HG03378 (cell line): ENCODE measurements around the gene NKAIN2.
A peak's percentile ranks its signal among the peaks of the same experiment; 100 is the strongest.
"Not testable (repeated sequence)": the region's sequence is repeated elsewhere in the genome, so short reads cannot be mapped to it uniquely, and the experiment has no call there.

Experiments
- ATAC-seq: cut with Tn5 transposase; IDR thresholded peaks from one replicate; pipeline ENCODE4 v1.9.1; 2021; ENCODE audit warnings: mild to moderate bottlenecking, moderate library complexity; ENCODE audit not compliant: unreplicated experiment

Gene NKAIN2

DNA sequence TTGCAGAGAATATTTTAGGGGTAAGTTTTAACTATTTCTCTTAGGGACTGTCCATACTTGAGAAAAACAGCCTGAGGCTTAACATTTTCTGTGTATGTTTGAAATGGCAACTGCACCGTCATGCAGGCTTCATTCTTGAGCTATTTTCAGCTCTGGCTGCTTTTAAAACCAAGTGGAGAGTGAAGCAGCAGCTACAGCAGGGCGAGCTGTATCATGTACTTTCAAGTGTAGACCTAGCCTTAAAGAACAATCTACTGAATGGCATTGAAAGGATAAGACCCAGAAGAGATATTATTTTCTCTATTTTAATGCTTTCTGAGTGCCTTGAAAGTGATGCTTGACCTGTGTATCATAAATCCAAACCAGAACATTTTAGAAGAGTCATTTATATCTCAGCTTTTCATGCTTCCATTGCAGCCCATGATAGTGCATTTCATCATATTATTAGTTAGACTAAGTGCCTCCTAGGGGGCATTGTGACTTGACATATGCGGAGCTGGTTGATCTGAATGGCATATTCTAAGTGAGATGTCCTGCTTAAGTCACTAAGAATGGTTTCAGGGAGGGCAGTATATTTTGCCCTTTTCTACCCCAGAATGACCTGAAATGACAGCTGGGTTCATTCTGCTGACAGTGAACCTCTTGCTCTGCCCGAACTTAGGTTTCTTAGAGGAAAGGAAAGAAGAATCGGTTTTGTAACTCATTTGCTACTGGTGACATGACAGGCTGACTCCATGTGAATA lies 85.3 kb downstream of the NKAIN2 start:
- ATAC-seq, result no peak

DNA sequence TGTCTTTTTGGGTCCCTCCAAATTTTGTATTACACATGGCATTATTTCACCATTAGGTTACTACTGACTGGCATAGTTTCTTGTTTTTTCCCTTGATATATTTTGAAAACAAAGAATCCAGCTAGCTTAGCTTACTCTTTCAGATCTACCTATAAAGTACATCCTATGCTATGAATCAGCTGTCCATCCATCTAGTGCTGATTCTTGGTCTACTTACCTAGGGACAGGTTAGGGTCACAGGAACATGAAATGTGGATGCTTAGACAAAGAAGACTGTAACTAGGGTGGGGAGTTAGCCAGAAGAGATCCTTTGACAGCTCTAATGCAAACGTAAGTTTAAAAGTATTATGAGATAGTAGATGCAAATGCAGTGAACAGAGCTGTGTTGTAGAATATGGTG lies 91.7 kb downstream of the NKAIN2 start:
- ATAC-seq, result no peak

DNA sequence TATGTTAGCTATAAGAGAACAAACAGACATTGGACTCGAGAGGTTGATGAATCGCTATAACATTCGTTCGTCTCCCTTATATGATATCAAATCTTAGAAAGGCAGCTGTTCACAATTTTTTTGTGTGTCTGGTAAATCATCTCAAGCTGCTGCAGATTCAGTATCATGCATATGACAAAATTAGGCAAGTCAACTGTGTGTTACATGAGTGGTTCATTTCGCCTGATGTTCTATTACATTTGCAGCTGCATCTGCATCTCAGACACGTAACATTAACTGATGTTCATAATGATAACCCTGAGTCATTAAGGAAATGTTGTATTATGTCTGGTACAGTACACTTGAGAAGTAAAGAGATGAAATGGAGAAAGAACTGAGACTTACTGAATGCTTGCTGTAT lies 92.1 kb downstream of the NKAIN2 start:
- no peak for ATAC-seq

DNA sequence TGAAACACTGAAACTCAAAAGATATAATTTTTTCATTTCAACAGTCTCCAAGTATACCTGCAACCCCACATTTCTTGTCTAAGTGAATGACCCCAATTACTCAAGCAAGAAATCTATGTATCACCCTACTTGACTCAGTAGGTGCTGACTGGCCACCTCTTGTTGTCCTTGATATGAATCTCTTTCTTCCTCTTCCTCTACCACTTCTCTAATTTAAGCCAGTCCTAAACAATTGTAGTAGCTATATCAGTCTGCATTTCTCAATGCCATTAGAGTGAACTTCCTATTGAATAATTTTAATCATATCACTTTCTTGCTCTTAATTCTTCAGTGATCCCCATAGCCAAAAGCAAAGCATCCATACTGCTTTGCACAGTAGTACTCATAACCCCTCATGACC lies 93.2 kb downstream of the NKAIN2 start:
- no peak for ATAC-seq

DNA sequence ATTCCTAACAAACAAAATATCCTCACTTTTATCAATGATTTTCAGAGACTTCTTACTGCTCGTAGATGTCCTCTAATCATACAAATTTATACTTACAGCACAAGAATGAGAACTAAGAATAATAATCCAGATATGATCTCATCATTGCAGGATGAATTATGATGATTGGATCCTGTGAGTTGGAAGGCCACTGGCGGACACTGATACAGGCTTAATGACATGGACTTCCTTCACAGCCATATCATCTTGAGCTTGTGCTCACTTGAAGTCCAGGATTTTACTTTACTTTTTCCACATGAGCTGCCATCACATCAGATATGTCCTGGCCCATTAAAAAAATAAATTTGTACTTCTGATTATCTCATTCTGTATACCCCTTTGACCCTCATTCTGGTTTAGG lies 94.3 kb downstream of the NKAIN2 start:
- no peak for ATAC-seq

DNA sequence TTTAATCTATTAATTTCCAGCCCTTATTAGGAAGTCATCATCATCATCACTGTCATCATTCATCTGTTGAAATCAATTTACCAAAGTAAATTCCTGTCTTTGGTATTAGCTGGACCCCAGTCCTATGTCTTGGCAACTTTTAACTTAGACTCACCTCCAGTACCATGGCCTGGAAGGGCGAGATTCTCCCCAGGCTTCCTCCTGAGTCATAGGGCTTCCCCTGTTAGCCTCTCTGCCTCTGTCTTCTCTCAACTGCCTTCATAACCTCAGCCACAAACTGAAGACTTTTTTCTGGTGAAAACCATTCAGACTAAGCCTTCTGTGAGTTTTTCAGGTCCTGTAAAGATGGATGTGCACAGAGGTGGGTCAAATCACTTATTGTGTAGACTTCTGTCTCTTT lies 95.0 kb downstream of the NKAIN2 start:
- no peak for ATAC-seq

DNA sequence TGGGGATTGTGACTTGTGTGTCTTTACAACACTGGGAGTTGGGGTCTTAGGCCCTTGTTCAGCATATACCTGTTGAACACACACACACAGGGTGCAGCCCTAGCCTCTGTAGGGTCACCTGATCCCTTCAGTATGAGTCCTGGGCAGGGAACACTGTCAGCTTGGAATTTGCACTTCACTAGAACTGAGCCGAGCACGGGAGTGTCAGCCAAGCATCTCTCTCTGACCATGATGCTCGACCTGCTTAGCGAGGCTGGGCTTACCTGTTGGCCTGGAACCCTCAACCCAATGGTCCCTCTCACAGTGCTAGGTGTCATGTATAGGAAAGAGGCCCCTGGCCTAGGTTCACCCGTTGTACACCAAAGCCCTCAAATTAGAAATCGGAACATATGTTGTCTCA lies 96.1 kb downstream of the NKAIN2 start:
- ATAC-seq, result no peak

DNA sequence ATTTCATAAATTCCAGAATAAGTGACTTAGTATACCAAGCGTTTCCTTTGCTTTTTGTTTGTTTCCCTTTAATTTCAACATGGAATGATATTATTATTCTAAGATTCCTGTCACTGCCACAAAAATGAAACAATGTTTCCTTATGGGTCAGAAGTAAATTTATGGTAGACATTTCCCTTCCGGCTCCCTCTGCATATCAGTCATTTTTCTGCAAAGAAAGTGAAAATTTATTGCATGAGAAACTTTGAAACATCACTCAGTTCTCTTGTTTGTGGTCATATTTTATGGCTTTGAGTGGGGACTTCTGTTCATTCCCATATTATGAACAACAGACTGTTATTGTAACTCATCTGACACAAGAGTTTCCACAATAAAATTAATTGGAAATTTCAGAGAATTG lies 97.8 kb downstream of the NKAIN2 start:
- no peak for ATAC-seq

DNA sequence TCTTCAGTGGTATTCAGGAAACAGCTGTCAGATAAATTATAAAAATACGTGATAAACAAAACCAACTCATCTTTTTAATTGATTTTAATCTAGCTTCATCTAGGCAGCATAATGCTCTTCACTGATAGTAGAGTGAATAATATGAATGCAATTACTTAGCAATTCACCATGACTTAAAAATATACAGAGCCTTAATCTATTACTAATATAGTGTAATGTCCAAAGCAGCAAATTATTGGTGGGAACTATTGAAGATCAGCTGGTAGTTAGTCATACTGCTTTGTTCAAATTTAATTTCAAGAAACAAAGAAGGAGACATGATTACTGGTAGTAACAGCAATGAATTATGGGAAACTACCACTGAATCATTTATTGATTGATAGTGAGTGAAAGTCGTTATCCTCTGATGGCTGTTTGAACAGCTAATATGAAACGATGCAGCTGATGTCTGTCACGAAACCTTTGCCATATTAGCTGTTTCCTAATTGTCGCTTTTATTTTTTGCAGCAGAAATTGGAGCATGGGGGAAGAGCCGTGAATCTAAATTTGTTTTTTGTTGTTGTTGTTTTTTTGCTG lies 99.2 kb downstream of the NKAIN2 start:
- ATAC-seq, result no peak

DNA sequence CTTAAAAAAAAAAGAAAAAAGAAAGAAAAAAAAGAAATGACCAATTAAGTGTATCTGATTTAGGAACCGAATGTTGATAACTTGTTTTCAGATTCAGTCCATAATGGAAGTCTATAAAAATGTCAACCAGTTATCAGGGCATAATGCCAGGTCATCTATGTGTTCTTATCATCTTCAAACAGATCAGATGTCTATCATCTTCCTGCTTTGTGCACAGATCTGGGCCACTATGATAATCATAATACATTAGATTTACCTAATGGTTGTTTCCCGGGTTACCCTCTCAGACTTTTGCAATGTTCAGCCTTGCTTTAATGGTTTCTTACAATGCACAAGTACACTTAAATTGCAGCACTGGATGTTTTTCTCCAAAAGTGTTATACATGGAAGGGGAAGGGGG lies 100.6 kb downstream of the NKAIN2 start:
- ATAC-seq, result no peak

DNA sequence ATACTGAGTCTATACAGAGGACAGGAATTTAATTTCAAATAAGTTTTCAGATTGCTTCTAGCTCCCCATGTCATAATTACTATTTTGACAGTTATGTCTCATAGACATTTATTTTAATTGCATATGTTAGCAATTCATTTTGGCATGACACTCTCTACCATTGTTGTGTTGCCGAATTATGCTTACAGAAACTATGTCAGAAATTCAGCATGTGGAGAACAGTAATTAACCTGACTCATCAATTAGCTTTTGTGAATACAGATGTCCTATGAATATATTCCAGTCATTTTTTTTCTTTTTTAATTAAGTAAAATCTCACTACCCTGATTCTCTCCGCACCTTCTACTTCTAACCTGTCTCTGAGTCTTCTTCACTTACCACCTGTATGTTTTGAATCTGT lies 105.1 kb downstream of the NKAIN2 start:
- no peak for ATAC-seq

DNA sequence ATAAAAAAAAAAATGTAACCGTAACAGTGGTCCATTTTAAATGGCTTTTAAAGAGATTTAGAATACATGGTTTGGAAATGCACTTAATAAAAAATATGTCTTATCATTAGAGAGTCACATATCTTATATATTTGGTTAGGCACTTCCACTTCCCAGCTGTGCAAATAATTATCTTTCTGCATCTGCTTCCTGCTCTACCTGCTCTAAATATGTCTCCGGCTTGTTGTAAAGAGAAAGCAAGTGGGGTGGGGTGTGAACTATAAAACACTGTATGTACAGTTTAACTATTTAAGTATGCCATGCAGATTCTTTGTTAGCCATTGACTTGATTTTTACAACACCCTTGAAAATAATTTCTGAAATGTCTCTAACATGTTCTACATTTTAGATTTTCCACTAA lies 106.3 kb downstream of the NKAIN2 start:
- ATAC-seq, result no peak

DNA sequence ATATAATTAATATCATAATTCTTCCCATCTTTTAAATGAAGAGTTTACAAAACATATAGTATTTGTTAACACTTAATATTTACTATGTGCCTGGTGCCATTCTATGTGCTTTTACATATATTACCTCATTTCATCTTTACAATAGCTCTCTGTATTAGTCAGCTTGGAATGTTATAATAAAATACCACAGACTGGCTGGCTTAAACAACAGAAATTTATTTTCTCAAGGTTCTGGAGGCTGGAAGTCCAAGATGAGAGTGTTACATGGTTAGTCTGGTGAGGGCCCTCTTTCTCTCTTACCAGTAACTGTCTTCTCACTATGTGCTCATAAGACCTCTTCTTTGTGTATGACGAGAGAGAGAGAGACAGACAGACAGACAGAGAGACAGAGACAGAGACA lies 110.2 kb downstream of the NKAIN2 start:
- no peak for ATAC-seq

DNA sequence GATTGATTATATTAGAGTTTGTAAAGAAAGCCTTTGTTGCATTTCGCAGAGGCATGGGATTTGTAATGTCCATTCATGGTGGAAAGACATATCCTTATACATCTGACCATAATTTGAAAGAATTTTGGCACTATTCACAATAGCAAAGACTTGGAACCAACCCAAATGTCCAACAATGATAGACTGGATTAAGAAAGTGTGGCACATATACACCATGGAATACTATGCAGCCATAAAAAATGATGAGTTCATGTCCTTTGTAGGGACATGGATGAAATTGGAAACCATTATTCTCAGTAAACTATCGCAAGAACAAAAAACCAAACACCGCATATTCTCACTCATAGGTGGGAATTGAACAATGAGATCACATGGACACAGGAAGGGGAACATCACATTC lies 119.7 kb downstream of the NKAIN2 start:
- not testable (repeated sequence) for ATAC-seq

DNA sequence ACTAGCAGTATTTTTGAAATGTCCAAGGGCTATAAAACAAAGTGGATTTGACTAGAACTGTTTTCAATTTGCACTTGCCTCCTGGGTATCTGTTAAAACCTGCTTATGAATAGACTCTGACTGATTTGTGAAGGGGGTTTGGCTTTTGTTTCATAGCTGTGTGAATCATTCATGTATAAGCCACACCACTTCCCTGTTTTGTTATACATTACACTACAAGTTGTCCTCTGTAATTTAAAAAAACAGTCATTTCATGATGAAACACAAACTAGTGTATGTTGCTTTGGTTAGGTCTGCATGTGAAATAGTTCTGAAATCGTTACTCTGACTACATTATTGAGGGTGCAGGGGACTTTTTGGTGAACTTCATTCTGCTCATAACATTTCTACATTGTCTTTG lies 121.7 kb downstream of the NKAIN2 start:
- peak; percentile 99 for ATAC-seq

DNA sequence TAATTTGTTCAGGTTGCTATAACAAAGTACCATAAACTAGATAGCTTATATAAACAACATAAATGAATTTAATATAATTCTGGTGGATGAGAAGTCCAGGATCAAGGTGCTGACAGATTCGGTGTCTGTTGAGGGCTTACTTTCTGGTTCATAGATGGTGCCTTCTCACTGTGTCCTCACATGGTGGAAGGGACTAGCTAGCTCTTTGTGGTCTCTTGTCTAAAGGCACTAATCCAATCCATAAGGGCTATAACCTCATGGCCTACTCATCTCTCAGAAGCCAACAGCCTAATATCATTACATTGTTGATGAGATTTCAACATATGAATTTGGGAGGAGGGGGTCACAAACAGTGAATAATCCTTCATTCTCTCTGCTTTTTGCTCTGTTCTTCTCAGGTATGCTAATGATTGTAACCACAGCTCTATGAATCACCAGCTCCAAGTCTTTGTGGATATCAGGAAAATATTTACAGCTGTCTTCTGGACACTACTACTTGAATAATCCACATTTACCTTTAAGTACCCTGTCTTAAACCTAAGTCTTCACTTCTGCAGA lies 122.3 kb downstream of the NKAIN2 start:
- no peak for ATAC-seq

DNA sequence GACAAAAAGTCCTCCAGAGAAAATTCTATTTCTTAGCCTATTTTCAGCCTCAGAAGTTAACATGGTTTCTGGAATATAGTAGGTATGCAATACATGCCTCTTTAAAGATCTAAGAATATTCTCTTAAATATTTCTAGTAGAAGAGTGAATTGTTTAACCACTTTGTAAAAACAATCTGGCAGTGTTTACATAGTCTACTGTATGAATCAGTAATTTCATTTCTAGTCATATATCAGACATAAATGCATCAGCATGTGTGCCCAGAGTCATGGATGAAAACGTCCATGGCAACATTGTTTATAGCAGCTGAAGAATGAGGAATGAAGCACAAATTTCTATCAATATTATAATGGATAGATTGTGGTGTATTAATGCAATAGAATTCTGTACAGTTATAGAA lies 124.9 kb downstream of the NKAIN2 start:
- no peak for ATAC-seq

DNA sequence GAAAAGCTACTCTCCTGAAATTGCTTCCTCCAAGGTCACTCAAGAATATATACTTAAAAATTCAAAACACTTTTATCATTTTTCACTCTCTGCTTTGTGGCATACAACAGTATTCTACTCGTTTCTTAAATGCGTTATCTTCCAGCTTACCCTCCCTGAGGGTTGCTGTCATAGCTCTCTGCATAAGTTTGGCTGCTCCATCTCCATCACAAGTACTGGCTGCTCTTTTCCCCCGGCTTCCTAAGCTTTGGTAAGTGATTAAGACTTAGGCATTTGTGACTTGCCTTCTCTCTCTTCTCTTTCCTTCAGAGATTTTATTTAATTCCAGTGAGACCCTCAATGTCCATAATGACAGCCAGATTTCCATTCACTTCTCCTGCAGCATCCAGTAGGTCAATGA lies 128.3 kb downstream of the NKAIN2 start:
- ATAC-seq, result no peak

DNA sequence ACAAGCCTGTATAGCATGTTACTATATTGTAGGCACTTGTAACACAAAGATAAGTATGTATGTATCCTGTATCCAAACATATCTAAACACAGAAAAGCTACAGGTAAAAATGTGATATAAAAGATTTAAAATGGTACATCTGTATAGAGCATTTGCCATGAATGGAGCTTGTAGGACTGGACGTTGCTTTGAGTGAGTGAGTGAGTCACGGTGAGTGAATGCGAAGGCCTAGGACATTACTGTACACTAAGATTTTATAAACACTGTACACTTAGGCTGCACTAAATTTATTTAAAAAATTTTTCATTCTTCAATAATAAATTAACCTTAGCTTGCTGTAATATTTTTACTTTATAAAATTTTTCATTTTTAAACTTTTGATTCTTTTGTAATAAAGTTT lies 136.9 kb downstream of the NKAIN2 start:
- ATAC-seq, result no peak

DNA sequence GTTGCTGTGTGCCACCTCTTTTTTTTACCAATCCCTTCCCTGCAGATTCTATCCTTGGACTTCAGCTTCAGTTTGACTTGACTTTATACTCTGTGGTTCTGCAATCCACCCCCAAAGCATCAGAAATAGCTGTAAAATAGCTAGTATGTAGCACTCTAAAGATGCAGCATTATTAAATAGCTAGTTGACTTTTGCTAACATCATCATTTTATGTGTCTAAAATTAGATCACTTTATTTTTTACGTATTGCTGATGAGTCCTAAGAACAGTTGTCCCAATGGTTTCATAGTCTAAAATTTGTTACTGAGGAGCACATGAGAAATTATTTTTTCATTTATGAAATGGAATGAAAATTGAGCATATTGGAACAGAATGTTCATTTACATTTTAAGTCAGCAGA lies 138.2 kb downstream of the NKAIN2 start:
- no peak for ATAC-seq

DNA sequence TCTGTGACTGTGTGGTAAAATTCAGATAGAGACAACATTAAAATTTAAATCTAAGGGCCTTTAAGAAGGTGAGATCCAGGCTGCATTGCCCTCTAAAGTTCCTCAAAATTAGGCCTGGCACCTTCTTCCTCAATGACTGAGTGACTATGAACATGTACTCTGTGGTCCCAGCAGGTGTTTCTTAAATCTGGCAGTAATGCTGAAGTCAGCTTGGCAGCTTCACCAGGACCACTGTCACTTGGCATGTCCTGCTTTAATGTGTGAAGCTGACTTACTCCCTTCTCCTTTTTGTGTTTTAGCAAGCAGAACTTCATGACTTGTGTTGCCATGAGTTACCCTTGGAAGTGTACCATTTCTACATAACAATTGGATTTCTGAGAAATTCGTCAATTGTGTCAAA lies 141.7 kb downstream of the NKAIN2 start:
- ATAC-seq, result no peak

DNA sequence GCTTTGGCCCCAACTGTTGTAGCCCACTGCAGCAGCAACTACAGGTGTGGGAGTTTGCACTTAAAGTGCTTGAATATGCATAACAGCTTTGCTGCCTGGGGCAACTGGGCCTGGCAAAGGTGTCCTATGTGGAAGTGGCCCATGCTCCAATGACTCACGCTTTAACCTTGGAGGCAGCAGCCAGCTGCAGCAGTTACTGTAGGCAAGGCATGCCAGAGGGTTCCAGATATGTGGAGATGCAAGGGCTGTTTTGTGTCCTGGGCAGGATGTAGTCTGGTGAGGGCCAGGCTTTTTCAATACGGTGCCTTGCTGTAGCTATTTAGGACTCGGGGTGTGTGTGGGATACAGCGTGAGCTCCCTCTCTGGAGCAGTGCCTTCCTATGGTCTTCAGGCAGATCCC lies 150.3 kb downstream of the NKAIN2 start:
- no peak for ATAC-seq
